ENCODE measurements around the gene SRC.

DNA sequence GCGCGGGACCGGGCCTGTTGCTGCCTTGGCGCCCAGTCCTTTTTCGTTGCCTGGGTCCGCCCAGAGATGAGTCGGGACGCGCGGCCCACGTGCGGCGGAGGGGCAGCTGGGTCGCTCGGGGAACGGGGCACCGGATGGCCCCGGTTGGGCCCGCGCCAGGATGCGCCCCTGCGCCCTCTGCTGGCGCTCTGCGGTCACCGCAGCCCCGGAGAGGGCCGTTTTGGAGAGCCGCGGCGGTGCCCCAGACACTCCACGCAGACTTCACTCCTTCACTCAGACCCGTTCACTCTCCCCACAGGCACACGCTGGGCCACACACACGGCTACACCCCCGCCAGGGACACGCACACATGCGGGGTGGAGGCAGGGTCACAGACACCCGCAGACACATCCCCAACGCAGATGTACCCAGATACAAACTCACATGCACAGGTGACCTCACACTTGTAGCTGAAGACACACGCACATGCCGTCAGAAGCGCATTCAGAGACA, 38.8 kb downstream of the SRC start:
- TF ChIP-seq SIN3A (IDR thresholded peaks at IDR 0.05; ENCODE audit: borderline replicate concordance, insufficient read depth, low read length) (no peak), TAF1 (IDR thresholded peaks at IDR 0.05; ENCODE audit: borderline replicate concordance, insufficient read depth, low read length) (no peak)
